ENCODE data around the gene RIC1.

GRCh38 chr9:5639816-5640215 is 10.9 kb downstream of the RIC1 start:
- TF ChIP-seq, protein P1, sequence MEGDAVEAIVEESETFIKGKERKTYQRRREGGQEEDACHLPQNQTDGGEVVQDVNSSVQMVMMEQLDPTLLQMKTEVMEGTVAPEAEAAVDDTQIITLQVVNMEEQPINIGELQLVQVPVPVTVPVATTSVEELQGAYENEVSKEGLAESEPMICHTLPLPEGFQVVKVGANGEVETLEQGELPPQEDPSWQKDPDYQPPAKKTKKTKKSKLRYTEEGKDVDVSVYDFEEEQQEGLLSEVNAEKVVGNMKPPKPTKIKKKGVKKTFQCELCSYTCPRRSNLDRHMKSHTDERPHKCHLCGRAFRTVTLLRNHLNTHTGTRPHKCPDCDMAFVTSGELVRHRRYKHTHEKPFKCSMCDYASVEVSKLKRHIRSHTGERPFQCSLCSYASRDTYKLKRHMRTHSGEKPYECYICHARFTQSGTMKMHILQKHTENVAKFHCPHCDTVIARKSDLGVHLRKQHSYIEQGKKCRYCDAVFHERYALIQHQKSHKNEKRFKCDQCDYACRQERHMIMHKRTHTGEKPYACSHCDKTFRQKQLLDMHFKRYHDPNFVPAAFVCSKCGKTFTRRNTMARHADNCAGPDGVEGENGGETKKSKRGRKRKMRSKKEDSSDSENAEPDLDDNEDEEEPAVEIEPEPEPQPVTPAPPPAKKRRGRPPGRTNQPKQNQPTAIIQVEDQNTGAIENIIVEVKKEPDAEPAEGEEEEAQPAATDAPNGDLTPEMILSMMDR (IDR thresholded peaks at IDR 0.05): no peak
- TF ChIP-seq POLR2A (IDR thresholded peaks at IDR 0.05) (no peak), POLR2AphosphoS5 (IDR thresholded peaks at IDR 0.05) (no peak)

Data from upper lobe of left lung (tissue), 4 donors.